Neural cell (in vitro differentiated cells): ENCODE measurements around the gene EPHA2.

Experiments used
- EP300 ChIP-seq: fragments of 450-650 bp; conservative IDR thresholded peaks from 2 replicates; pipeline ENCODE4 v1.6.1; 2014; ENCODE audit warnings: antibody characterized with exemption, mild to moderate bottlenecking, moderate library complexity; ENCODE audit not compliant: poor library complexity, severe bottlenecking
- EZH2 ChIP-seq: fragments of 200-600, 300-800 bp; shearing (Covaris generic), sonication (generic); IDR thresholded peaks from 2 replicates; pipeline ENCODE4 v1.6.1; 2014; ENCODE audit warnings: antibody characterized with exemption, low read length, borderline replicate concordance, mild to moderate bottlenecking; ENCODE audit not compliant: insufficient read depth, poor library complexity, severe bottlenecking
- POLR2AphosphoS5 ChIP-seq: IDR thresholded peaks from 2 replicates; pipeline ENCODE4 v1.6.1; 2012
- RAD21 ChIP-seq: fragments of 450-650 bp; conservative IDR thresholded peaks from 2 replicates; pipeline ENCODE4 v1.6.1; 2014; ENCODE audit warnings: antibody characterized with exemption, mild to moderate bottlenecking, moderate library complexity
- TAF1 ChIP-seq: IDR thresholded peaks from 2 replicates; pipeline ENCODE4 v1.6.1; 2012; ENCODE audit warnings: low read depth
- TF ChIP-seq, protein P1 (sequence below): fragments of 450-650 bp; IDR thresholded peaks from 2 replicates; pipeline ENCODE4 v1.5.1; 2014; ENCODE audit warnings: antibody characterized with exemption, mild to moderate bottlenecking, moderate library complexity; ENCODE audit not compliant: poor library complexity, severe bottlenecking

DNA sequence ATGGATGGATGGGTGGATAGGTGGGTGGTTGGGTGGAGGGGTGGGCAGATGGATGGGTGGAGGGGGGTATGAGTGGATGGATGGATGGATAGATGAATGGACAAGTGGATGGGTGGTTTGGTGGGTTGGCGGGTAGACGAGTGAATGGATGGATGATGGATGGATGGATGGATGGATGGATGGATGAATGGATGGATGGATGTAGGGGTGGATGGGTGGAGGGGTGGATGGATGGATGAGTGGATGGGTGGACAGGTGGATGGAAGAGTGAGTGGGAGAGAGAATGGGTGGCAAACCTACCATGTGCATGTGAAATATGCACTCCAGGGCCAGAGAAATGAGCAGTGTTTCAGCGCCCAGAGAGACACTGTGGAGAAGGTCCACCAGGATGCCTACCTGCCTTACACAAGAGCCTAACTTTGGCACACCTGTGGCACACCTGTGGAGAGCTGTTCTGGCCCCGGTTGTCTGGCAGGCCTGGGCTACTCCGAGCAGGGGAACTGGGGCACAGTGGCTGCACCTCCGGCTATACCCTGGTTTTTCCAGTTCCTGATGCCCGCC, 12.8 kb downstream of the EPHA2 start:
- TF ChIP-seq, protein P1, sequence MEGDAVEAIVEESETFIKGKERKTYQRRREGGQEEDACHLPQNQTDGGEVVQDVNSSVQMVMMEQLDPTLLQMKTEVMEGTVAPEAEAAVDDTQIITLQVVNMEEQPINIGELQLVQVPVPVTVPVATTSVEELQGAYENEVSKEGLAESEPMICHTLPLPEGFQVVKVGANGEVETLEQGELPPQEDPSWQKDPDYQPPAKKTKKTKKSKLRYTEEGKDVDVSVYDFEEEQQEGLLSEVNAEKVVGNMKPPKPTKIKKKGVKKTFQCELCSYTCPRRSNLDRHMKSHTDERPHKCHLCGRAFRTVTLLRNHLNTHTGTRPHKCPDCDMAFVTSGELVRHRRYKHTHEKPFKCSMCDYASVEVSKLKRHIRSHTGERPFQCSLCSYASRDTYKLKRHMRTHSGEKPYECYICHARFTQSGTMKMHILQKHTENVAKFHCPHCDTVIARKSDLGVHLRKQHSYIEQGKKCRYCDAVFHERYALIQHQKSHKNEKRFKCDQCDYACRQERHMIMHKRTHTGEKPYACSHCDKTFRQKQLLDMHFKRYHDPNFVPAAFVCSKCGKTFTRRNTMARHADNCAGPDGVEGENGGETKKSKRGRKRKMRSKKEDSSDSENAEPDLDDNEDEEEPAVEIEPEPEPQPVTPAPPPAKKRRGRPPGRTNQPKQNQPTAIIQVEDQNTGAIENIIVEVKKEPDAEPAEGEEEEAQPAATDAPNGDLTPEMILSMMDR: no peak
- no peak for TF ChIP-seq EZH2
- TF ChIP-seq EP300: no peak
- no peak for TF ChIP-seq RAD21
- TF ChIP-seq POLR2AphosphoS5: no peak
- no peak for TF ChIP-seq TAF1
